Ovary (tissue), 9 donors: ENCODE data around the gene TMEM62. TPM values are rescaled to one million over a fixed set of nuclear protein-coding genes. Genes with fewer than 3 reads are reported as not detected.

Source experiments
- DNase-seq, 5 donors: peaks; one replicate each; pipeline ENCODE4 v3.0.0-alpha.2; 2019 to 2020
- H3K27ac ChIP-seq, 2 donors: fragments of 200-600 bp; one replicate each; pipeline versions ENCODE4 v1.5.1 to v1.8.0; 2019 to 2022
- H3K27me3 ChIP-seq: fragments of 200-600 bp; one replicate; pipeline ENCODE4 v1.8.0; 2022
- H3K36me3 ChIP-seq: fragments of 200-600 bp; sonication (generic); one replicate; pipeline ENCODE4 v1.5.1; 2019
- H3K4me1 ChIP-seq: one replicate; pipeline ENCODE4 v1.8.1; 2013; ENCODE audit warnings: mild to moderate bottlenecking, moderate library complexity; ENCODE audit not compliant: insufficient read depth
- H3K4me3 ChIP-seq: fragments of 200-600 bp; sonication (generic); one replicate; pipeline ENCODE4 v1.5.1; 2017
- H3K9me3 ChIP-seq, 2 donors: fragments of 200-600 bp in 1 of 2; sonication (generic) in 1 of 2; one replicate each; pipeline versions ENCODE4 v1.5.1 to v1.8.1; 2013 to 2019; ENCODE audit warnings: mild to moderate bottlenecking in 1 of 2, moderate library complexity in 1 of 2
- CTCF ChIP-seq, 3 donors: fragments of 450-650 bp in 2 of 3; fragments of 200-600 bp in 1 of 3; IDR thresholded peaks; one replicate each; pipeline versions ENCODE4 v1.5.1 to v1.8.0; 2016 to 2022; ENCODE audit warnings: antibody characterized with exemption in 3 of 3, mild to moderate bottlenecking in 1 of 3
- EP300 ChIP-seq: sonication (generic); formaldehyde crosslinking; IDR thresholded peaks from one replicate; pipeline ENCODE4 v1.6.1; 2017; ENCODE audit warnings: antibody characterized with exemption
- POLR2A ChIP-seq: fragments of 450-650 bp; IDR thresholded peaks from one replicate; pipeline ENCODE4 v1.6.1; 2017; ENCODE audit warnings: antibody characterized with exemption, mild to moderate bottlenecking, moderate library complexity
- WGBS, 3 donors: extraction: QIAGEN DNeasy Blood & Tissue Kit in 1 of 3; methylation state at CpG; one replicate each; pipeline versions ENCODE4 v1.1.5 to v1.1.7; 2013 to 2017; 5-methylcytosine and 5-hydroxymethylcytosine counted together
- intact Hi-C, 4 donors: fragments of 100-400 bp; cut with DNase I; formaldehyde crosslinking; loops; one replicate each; pipeline versions ENCODE4 v1.11.0 to v1.15.1; 2022 to 2023
- polyA plus RNA-seq, 2 donors: library from polyadenylated mRNA; stranded (reverse); fragments of 200-250 nt in 1 of 2; fragments of 350-450 nt in 1 of 2; fragmentation: Illumina TruSeq in 1 of 2; extraction: RNeasy Lipid Tissue Mini Kit (QIAGEN cat#74804) in 1 of 2; gene quantifications; one replicate each; pipeline ENCODE4 v1.2.3, GENCODE V29; 2013 to 2014
- total RNA-seq, 7 donors: library from RNA; depleted of rRNA in 2 of 7; stranded (reverse); fragments of >200 nt in 2 of 7; fragmentation: NEBNext Ultra II Directional in 3 of 7; extraction: Animal tissue kit (Norgen Biotek cat#: 25700) in 3 of 7; gene quantifications; one replicate each; pipeline versions ENCODE4 v1.1.0 to v1.2.4, GENCODE V29; 2016 to 2023
- donor health status: DM: no; HTN: no; CAD: no; lungs with moderate emphysema.
- donor health status: DM: no; HTN: no; CAD: no.
- donor health status: Bipolar disorder and iron deficiency.
- donor health status: DM: yes; HTN: yes; CAD: no.
- donor health status: DM: no; HTN: no; CAD: no.
- donor health status: DM: yes; HTN: yes; CAD: no.

TMEM62 gene
- total and polyA plus RNA-seq, 9 donors, result 6.6 to 17.4 (median 13.8) TPM

GRCh38 chr15:43106486-43106829, 26.9 kb upstream of the TMEM62 start:
- intact Hi-C loops, result no loop called here
- H3K27ac ChIP-seq, result peak overlapping the region in 1 of 2 donors; percentile 78
- 21 to 25% (median 22%) methylated on average over 7 of the region's 7 CpGs for WGBS, 3 donors
- no peak for DNase-seq
- H3K4me3 ChIP-seq, result peak overlapping the region; percentile 85
- no peaks in the 10 kb centered on the region for H3K36me3 ChIP-seq
- H3K27me3 ChIP-seq, result no peaks in the 10 kb centered on the region
- H3K9me3 ChIP-seq, result no peaks in the 10 kb centered on the region
- peaks cover 4% of the 10 kb centered on the region for H3K4me1 ChIP-seq
- TF ChIP-seq EP300 (no peak), CTCF (IDR thresholded peaks at IDR 0.05) (no peak), POLR2A (no peak)

GRCh38 chr15:43107751-43108150, 25.6 kb upstream of the TMEM62 start:
- no peaks in the 10 kb centered on the region for H3K9me3 ChIP-seq
- no peaks in the 10 kb centered on the region for H3K36me3 ChIP-seq
- H3K27me3 ChIP-seq, result no peaks in the 10 kb centered on the region
- DNase-seq, result no peak
- peaks cover 4% of the 10 kb centered on the region for H3K4me1 ChIP-seq
- TF ChIP-seq EP300 (no peak), POLR2A (no peak), CTCF (IDR thresholded peaks at IDR 0.05) (no peak)
- 83 to 92% (median 83%) methylated on average over 1 of the region's 1 CpG for WGBS, 3 donors
- intact Hi-C loops, result no loop called here
- H3K4me3 ChIP-seq, result no peak overlapping the region
- no peak overlapping the region for H3K27ac ChIP-seq

GRCh38 chr15:43111354-43111753, 22.0 kb upstream of the TMEM62 start:
- no peaks in the 10 kb centered on the region for H3K27me3 ChIP-seq
- no peak overlapping the region for H3K27ac ChIP-seq
- 55 to 68% (median 59%) methylated on average over 3 of the region's 3 CpGs for WGBS, 3 donors

GRCh38 chr15:43118286-43118685, 15.1 kb upstream of the TMEM62 start:
- no peaks in the 10 kb centered on the region for H3K4me1 ChIP-seq
- 39 to 45% (median 45%) methylated on average over 1 of the region's 1 CpG for WGBS, 3 donors
- TF ChIP-seq POLR2A, result no peak
- TF ChIP-seq EP300, result no peak
- no peak for TF ChIP-seq CTCF (IDR thresholded peaks at IDR 0.05)

More at GRCh38 chr15:43111354-43111753, 22.0 kb upstream of the TMEM62 start:
- no peak for TF ChIP-seq EP300
- TF ChIP-seq POLR2A, result no peak
- TF ChIP-seq CTCF (IDR thresholded peaks at IDR 0.05), result no peak
- no peak overlapping the region for H3K4me3 ChIP-seq
- no peaks in the 10 kb centered on the region for H3K4me1 ChIP-seq
- no peak for DNase-seq
- no peaks in the 10 kb centered on the region for H3K9me3 ChIP-seq
- no peaks in the 10 kb centered on the region for H3K36me3 ChIP-seq
- intact Hi-C loops, result no loop called here

More at GRCh38 chr15:43118286-43118685, 15.1 kb upstream of the TMEM62 start:
- Histone ChIP-seq H3K9me3 (no peaks in the 10 kb centered on the region), H3K36me3 (no peaks in the 10 kb centered on the region), H3K27me3 (no peaks in the 10 kb centered on the region), H3K4me3 (no peak overlapping the region), H3K27ac (no peak overlapping the region)
- DNase-seq, result no peak
- intact Hi-C loops, result no loop called here
